ENCODE measurements around the gene CCDC110.
A peak's percentile ranks its signal among the peaks of the same experiment; 100 is the strongest.
"Not testable (repeated sequence)": the region's sequence is repeated elsewhere in the genome, so short reads cannot be mapped to it uniquely, and the experiment has no call there.

CCDC110 gene

DNA sequence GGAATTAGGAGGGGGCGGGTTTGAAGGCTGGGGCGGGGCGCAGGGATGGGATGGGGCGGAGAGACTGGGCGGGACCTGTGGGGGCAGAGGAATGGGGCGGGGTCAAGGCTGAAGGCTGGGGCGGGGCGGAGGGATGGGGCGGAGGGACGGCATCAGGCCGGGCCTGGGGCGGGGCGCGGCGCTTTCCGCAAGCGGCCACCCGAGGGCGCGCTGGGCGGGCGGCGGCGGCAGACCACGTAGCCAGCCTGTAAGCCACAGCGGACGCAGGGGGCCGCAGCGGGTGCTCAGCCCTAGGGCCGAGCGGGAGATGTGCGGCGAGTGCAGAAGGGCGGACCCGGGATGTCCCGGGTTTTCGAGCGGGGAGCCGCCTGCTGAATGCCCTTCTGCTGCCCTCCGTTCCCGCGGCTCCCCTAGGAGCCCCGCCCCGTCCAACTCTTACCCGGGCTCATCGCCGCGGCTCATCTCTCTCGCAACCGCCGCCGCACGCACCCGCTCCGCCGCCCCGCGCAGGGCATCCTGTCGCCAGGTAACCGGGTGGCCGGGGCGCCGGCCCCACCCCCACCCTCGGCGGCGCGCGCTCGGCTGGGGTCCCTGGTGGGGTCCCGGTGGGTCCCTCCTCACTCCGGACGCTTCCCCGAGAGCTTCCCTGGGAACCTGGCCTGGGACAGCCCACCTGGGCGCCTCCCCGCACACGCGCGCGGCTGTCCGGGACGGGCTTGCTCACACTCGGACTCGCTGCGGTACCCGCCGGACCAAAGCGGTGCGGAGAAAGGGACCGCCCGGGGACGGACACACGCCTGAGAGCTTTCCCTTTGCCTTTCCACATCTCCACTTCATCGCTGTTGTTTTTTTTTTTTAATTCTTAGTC is at the start of gene CCDC110:
TSS of gene CCDC110 (minus strand) at position 499 of the 868 bp plus-strand sequence. CDS start at position 449, 50 bp downstream.
- peak; percentile 17 for DNase-seq (ENCODE audit: low read depth)

DNA sequence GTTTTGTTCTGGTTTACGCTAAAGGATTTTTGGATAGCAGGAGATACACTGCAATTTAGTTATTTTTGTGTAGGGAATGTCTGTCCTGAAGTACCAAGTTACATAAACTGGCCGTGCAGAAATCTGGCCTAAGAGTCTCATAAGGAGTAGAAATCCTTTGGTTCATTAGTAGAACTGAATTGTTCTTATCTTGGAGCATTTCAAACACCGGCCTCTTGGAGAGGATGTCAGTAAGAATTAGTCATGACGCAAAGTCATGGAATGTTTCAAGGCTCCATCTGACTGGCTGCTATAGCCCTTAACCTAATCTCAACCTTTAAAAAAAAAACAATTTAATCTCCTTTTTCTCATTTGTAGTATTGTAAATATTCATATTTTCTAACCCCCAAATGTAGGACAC is 48.6 kb upstream of the CCDC110 start:
- no peak for DNase-seq (ENCODE audit: low read depth)

DNA sequence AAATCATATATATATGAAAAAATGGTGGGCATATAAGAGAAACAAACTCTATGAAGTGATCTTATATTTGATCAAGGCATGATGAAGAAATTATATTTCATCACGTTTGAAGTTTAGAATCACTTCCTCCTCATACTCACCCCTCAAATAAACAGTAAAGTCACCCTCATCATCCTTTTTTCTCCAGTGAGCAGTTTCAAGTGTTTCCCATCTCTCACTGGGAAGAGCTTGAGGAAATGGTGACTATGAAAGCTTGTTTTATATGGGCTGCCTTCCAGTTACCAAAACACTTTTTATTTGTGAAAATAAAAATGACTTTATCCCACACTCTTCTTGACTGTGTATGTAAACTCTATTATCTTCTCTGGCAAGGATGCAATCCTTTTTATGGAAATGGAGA is 47.0 kb upstream of the CCDC110 start:
- no peak for DNase-seq (ENCODE audit: low read depth)

DNA sequence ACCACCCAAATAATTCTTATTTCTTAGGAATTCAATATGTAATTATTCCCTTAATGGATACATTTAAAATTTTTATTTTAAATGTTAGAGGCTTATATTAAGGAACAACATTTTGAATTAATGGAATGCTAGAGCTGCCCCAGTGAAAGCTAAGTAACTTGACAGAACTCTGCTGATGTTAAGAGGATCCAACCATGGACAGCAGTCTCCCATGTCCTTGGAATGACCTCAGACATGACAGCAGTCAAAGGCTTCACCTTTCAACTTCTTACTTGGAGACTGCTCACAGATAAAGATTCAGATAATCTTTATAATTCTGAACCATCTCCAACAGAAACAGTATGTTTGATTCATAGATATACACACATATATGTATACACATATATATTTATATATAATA is 46.5 kb upstream of the CCDC110 start:
- DNase-seq (ENCODE audit: low read depth), result no peak

DNA sequence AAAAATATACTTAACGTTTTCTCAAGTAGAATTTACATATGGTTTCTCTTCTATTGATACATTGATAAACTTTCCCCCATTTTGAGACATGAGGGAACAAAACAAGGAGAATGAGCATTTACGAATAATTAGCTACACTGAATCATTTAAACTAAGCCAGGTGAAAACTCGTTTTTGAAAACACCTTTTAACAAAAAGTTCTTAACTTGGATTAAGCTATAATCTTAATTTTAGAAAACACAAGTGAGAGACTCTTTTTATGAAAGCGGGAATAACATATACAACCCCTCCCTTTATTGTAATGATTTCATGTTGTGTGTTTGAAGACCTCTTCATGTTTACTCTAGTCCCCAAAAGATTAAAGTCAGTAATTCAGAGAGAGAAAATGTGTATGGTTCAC is 43.7 kb upstream of the CCDC110 start:
- DNase-seq (ENCODE audit: low read depth), result no peak

DNA sequence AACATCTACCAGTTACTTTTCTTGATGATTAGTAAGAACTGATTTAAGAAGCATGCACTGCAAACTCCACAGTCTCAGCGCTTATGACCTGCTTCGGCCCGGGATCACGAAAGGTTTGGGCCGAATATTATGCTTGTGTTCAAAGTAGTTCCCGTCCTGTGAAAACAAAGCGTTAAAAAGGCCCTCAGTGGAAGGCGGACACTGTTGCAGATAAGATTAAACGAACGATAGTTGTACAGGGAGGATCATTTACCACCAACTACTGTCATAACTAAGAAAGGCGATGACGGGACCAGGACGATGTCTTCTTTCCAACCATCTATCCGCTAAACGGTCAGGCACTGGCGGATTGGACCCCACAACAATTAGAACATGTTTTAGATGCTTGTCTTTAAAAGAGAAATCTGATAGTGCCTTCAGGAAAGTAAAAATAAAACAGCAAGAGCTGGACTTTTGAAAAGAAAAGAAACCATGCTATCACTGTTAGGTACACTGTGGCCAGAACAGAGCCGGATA is 42.7 kb upstream of the CCDC110 start:
- no peak for DNase-seq (ENCODE audit: low read depth)

DNA sequence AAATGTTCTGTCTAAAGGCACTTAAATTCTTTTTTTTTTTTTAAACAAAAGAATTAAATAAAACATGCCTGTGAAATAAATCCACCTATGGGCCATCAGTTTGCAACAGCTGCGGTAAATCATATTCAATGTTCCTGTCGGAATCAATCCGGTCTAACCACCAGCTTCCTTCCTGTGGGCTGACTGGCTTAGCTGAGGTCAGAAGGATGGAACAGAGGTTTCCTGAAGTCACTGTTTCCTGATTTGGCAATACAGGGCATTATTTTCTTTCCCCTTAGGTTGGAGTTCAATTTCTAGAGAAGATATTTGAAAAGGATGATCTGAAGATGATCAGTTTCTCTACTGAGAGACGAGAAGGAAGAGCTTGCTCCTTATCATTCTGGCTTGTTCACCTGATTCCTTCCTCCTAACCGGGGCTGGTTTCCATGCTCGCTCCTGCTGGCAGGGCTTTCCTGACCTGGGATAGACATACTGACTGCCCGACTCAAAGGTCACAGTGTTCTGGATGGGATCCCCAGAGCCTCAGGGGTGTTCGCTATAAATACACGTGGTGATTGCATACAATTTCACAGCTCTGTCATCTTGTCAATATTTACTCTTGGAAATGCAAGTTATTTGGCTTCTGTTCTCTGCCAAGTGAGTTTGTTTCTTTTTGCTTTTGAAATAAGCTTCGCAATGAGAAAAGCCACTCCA is 42.1 kb upstream of the CCDC110 start:
- no peak for DNase-seq (ENCODE audit: low read depth)

DNA sequence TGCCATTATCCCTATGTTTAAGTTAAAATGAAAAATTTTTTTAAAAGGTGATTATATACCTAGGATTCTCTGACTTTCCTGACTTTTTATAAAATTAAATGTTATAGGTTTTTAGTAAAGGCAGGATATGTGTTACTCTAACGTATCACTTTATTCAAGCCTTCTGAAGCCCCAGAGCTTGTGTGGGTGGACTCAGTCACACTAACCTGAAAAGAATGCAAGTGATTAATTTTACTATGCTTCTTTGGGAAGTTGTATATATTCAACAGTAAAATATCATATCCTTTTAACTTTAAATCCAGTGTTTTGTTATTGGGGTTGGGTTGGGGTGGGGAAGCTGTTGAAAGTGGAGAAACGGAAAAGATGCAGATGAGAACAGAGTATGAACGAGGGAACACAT is 41.0 kb upstream of the CCDC110 start:
- DNase-seq (ENCODE audit: low read depth), result no peak

DNA sequence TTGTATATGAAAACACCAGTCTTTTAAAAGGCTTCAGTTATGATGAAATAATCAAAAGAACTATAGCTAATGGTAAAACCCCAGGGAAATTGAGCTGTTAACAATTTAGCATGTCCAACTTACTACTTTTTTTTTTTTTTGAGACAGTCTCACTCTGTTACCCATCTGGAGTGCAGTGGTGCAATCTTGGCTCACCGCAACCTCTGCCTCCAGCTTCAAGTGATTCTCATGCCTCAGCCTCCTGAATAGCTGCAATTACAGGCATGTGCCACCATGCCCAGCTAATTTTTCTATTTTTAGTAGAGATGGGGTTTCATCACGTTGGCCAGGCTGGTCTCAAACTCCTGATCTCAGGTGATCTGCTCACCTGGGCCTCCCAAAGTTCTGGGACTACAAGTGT is 39.7 kb upstream of the CCDC110 start:
- DNase-seq (ENCODE audit: low read depth), result not testable (repeated sequence)

DNA sequence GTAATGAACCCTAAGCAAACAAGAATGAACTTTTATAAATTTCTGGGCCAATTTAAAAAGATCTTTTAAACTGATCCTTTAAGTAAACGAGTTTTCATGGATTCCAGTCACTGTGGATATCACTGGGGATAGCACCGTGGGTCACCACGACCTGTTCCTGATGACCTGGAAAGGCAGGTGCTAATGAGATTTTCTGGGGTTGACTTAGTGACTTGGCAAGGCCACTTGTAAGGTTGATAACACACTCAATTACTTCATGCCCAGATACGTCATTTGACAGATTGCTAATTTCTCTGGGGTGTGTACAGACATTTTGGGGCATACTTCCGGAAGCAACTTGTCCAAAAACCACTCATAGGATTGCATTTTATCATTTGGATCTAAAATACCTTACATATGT is 39.3 kb upstream of the CCDC110 start:
- no peak for DNase-seq (ENCODE audit: low read depth)

DNA sequence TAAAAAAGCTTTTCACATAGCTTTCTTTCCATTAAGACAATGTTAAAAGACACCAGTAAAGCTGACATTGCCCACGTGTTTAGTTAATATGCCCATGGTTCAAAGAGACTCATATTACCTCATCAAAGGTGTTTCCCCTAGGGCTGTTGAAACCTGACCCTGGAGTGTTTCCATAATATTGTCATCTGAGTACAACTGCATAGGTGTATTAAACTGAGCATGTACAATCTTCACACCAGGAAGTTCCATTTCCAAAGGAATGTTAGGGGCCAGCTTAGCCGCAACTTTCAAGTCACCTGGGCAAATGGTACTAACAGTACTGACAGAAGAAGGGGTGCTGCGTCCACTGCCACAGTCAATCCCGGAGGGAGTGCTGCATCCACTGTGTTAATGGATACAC is 36.6 kb upstream of the CCDC110 start:
- DNase-seq (ENCODE audit: low read depth), result no peak

DNA sequence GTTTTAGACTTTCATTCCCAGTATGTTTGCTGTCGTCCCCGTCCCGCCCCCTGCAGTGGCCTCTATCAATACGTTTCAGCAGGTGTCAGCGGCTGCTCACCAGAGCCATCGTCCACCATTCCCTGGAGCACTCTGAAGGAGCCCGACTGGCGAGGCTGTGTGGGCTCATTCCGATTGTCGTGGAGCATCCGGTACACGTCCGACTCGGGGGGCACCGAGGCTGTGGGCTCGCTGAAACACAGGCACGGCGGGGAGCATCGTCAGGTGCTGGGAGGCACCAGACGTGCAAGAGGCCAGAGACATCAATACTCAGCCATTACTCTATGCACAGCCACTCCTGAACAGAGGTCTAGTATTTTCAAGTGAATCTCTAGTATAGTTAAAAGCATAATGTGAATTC is 34.9 kb upstream of the CCDC110 start:
- DNase-seq (ENCODE audit: low read depth), result no peak

DNA sequence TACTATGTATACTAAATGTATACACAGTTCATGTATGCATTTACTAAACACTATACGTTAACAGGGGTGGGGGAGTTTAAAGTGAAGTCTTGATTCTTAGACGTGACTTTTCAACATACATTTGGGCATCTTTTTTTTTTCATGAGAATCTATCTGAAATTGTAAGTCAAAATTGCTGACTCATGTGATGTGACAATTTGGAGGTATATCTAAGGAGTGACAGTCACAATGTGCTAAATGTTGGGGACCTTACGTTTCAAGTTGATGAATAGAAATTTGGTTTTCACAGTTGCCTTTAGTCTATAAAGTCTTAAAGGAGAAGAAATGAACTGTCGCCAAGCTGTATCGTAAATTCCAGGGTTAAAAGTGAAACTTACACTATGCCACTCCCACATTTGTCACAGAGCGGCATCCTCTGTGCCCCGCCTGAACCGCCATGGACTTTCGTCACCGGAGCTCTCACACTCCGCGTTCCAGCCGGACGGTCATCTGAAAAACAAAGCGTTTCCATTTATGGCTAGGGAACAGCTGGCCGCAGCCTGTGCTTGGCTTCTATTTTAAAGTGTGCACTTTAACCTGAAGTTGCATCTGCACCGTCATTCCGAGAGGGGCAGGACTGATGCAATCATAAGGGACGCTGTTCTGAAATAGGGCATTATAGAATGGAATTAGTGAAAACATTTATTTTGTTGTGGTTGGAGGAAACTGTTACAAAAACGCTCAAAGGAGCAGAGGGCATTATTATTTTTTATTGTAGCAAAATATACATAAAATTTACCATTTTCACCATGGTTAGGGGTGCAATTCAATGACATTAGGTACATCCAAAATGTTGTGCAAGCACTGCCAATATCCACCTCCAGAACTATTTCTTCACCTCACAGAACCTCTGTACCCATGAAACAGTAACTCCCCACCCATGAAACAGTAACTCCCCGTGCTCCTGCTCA is 32.8 kb upstream of the CCDC110 start:
- no peak for DNase-seq (ENCODE audit: low read depth)

DNA sequence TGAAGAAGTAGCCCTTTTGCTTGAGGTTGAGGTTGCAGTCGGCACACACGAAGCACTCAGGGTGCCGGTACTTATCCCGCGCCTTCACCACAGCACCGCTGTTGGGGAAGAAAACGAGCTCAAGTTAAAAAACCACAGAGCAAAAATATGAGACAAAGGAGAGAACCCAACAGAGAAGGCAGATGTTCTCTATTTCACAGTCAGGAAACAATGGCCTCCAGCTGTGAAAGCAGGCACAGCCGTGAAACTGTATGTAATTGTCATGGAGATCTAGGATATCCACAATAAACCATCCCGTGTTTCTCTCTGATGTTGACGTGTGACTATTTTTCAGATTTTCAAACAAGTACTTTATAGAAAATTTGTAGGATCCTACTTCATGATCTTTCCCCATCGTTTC is 30.9 kb upstream of the CCDC110 start:
- DNase-seq (ENCODE audit: low read depth), result no peak

DNA sequence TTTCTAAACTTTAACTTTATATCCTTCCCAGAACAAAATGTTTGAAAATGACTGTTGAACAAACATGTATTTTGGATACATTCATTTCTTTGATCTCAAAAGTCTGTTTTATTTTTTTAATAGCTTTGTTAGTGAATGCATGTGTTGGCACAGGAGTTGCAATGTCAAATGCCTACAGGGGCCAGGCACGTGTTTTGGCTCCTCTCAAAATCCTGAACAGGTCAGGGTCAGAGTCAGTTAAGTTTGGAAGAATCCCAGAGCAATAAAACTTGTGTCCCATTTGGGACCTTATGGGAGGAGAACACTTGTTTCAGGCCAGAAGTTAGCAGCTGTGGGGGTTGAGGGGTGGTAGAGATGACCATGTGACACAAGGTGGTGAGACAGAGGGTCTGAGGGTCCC is 29.0 kb upstream of the CCDC110 start:
- no peak for DNase-seq (ENCODE audit: low read depth)

DNA sequence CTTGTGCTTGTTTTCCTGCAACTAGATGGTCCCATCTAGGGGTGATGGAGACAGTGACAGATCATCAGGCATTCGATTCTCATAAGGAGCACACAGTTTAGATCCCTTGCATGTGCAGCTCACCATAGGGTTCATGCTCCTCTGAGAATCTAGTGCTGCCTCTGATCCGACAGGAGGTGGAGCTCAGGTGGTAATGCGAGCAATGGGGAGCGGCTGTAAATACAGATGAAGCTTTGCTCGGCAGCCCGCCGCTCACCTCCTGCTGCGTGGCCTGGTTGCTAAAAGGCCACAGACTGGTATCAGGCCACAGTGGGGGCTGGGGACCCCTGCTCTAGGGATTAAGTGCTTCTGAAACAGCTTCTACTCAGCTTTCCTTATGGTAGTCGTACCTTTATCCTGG is 28.5 kb upstream of the CCDC110 start:
- DNase-seq (ENCODE audit: low read depth), result no peak

DNA sequence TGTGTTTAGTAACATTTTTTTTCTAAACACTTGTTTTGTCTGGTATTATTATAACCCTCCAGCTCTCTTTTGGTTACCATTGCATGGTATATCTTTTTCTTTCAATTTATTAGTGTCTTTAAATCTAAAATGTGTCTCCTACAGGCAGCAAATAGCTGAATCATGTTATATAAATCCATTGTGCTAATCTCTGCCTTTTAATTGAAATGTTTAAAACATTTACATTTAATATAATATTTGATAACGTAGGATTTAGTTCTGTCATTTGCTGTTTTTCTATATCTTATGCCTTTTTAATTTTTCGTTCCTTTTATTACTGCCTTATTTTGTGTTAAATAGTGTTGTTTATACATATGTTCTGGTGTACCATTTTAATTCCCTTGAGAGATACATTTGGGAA is 17.1 kb upstream of the CCDC110 start:
- no peak for DNase-seq (ENCODE audit: low read depth)

DNA sequence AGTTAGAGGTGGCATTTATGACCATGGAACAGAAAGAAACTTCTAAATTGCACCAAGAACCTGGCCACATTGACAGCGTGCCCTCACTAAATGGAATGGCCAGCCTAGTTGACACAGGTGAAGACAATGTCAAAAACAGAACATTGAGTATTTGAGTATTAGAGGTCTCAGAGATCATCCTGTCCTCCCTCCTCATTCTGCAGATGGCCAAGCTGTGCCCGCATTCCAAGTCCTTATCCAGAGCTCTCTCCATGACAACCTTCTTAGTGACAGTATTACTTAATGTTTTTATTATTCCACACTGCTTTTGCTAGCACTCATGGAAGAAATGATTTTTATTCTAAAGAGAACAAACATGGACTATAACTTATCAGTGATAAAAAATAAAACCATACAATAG is 9.9 kb upstream of the CCDC110 start:
- DNase-seq (ENCODE audit: low read depth), result no peak

DNA sequence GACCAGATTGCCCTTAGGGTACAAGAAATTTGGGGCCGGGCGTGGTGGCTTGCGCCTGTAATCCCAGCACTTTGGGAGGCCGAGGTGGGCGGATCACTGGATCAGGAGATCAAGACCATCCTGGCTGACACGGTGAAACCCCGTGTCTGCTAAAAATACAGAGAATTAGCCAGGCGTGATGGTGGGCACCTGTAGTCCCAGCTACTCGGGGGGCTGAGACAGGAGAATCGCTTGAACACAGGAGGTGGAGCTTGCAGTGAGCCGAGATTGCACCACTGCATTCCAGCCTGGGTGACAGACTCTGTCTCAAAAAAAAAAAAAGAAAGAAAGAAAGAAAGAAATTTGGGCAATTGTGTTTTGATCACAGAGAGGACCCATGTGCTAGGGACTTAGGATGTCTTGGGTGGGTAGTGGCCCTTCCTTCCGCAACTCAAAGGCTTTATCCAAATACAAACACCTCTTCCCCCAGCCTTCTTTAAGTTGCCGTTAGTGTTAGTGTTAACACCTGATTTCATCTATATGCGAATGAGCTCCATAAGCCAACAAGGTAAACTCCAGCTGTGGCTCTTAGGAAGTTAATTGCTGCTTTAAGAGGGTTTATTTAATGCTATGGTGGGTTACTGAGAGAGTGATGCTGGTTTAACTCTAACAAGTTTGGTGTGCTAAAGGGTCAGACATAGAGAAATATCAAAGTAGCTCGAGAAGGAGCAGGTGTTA is 8.6 kb upstream of the CCDC110 start:
- DNase-seq (ENCODE audit: low read depth), result no peak

DNA sequence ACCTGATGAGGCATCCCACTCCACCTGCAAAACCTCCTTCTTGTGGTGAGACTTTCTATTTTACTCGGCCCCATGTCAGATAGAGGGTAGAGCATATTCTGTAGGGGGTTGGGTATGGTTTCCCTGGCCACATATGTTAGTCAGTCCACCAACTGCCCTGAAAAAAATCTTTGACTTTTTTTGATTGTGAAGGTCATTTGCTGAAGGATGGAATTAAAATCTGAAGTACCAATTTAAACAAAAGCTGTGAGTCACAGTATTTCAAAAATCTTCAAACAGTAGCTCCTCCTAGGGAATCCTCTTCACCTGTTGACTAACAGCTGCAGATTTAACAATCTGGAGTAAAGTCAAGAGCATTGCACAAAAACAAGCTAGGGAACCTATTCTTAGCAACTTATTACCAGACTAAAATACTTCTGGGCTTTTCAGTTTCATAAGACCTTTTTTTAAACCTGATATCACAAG is 8.0 kb upstream of the CCDC110 start:
- DNase-seq (ENCODE audit: low read depth), result no peak

DNA sequence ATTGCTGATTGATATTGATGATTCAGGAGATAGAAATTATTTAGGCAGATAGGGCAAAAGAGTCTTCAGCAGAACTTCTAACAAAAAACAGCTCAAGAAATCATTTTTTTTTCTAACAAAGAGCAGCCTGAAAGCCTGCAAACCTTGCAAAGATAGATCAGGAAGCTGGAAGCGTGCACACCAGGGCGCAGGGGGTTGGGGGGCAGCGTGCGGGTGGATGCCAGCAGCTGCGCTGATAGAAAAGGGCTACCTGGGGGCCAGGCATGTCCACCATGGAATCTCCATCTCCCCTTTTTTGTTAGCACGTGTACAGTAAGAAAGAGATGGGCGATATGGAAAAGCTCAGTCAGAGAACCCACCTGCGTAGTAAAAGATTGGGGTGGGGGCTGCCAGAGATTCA is 1.7 kb upstream of the CCDC110 start:
- no peak for DNase-seq (ENCODE audit: low read depth)
